Measurements from ENCODE around the gene C2CD4C.
"Not testable (repeated sequence)": the region's sequence is repeated elsewhere in the genome, so short reads cannot be mapped to it uniquely, and the experiment has no call there.

C2CD4C gene

GRCh38 chr19:416416-416815 is 7.5 kb upstream of the C2CD4C start:
- no peaks in the 10 kb centered on the region for H3K9me3 ChIP-seq (ENCODE audit: control insufficient read depth, low read length)
- no peaks in the 10 kb centered on the region for H3K36me3 ChIP-seq (ENCODE audit: control insufficient read depth, insufficient read depth, low read length)
- H3K4me3 ChIP-seq (ENCODE audit: insufficient read depth, low read depth, low read length, poor library complexity, severe bottlenecking): no peak overlapping the region
- no peaks in the 10 kb centered on the region for H3K27me3 ChIP-seq (replicated peaks; ENCODE audit: control insufficient read depth, insufficient read depth, low read length, poor library complexity, severe bottlenecking)
- no peak overlapping the region for H3K27ac ChIP-seq (ENCODE audit: insufficient read depth, low read length, poor library complexity, severe bottlenecking)
- no peaks in the 10 kb centered on the region for H3K4me1 ChIP-seq (ENCODE audit: control insufficient read depth, insufficient read depth, low read length, poor library complexity, severe bottlenecking)
- no peak for DNase-seq

- DNase-seq: no peak
- no peaks in the 10 kb centered on the region for H3K9me3 ChIP-seq (ENCODE audit: control insufficient read depth, low read length)
- H3K27ac ChIP-seq (ENCODE audit: insufficient read depth, low read length, poor library complexity, severe bottlenecking): no peak overlapping the region
- H3K36me3 ChIP-seq (ENCODE audit: control insufficient read depth, insufficient read depth, low read length): no peaks in the 10 kb centered on the region
- no peak overlapping the region for H3K4me3 ChIP-seq (ENCODE audit: insufficient read depth, low read depth, low read length, poor library complexity, severe bottlenecking)
- peaks cover 3% of the 10 kb centered on the region for H3K27me3 ChIP-seq (replicated peaks; ENCODE audit: control insufficient read depth, insufficient read depth, low read length, poor library complexity, severe bottlenecking)
- H3K4me1 ChIP-seq (ENCODE audit: control insufficient read depth, insufficient read depth, low read length, poor library complexity, severe bottlenecking): no peaks in the 10 kb centered on the region
Measured at GRCh38 chr19:415292-415691, 6.3 kb upstream of the C2CD4C start.

GRCh38 chr19:413756-414420 is 4.9 kb upstream of the C2CD4C start:
- peaks cover 6% of the 10 kb centered on the region for H3K27me3 ChIP-seq (replicated peaks; ENCODE audit: control insufficient read depth, insufficient read depth, low read length, poor library complexity, severe bottlenecking)
- no peak for DNase-seq

GRCh38 chr19:412356-413355 is 3.7 kb upstream of the C2CD4C start:
- Histone ChIP-seq H3K4me3 (ENCODE audit: insufficient read depth, low read depth, low read length, poor library complexity, severe bottlenecking) (no peak overlapping the region), H3K27ac (ENCODE audit: insufficient read depth, low read length, poor library complexity, severe bottlenecking) (no peak overlapping the region), H3K27me3 (replicated peaks; ENCODE audit: control insufficient read depth, insufficient read depth, low read length, poor library complexity, severe bottlenecking) (peaks cover 6% of the 10 kb centered on the region), H3K4me1 (ENCODE audit: control insufficient read depth, insufficient read depth, low read length, poor library complexity, severe bottlenecking) (peaks cover 18% of the 10 kb centered on the region), H3K36me3 (ENCODE audit: control insufficient read depth, insufficient read depth, low read length) (no peaks in the 10 kb centered on the region), H3K9me3 (ENCODE audit: control insufficient read depth, low read length) (no peaks in the 10 kb centered on the region)
- no peak for DNase-seq

More at GRCh38 chr19:413756-414420, 4.9 kb upstream of the C2CD4C start:
- Histone ChIP-seq H3K4me1 (ENCODE audit: control insufficient read depth, insufficient read depth, low read length, poor library complexity, severe bottlenecking) (peaks cover 9% of the 10 kb centered on the region), H3K27ac (ENCODE audit: insufficient read depth, low read length, poor library complexity, severe bottlenecking) (no peak overlapping the region), H3K36me3 (ENCODE audit: control insufficient read depth, insufficient read depth, low read length) (no peaks in the 10 kb centered on the region), H3K9me3 (ENCODE audit: control insufficient read depth, low read length) (no peaks in the 10 kb centered on the region), H3K4me3 (ENCODE audit: insufficient read depth, low read depth, low read length, poor library complexity, severe bottlenecking) (no peak overlapping the region)

- peaks cover 10% of the 10 kb centered on the region for H3K27me3 ChIP-seq (replicated peaks; ENCODE audit: control insufficient read depth, insufficient read depth, low read length, poor library complexity, severe bottlenecking)
- no peaks in the 10 kb centered on the region for H3K9me3 ChIP-seq (ENCODE audit: control insufficient read depth, low read length)
- H3K4me3 ChIP-seq (ENCODE audit: insufficient read depth, low read depth, low read length, poor library complexity, severe bottlenecking): no peak overlapping the region
- DNase-seq: no peak
- H3K27ac ChIP-seq (ENCODE audit: insufficient read depth, low read length, poor library complexity, severe bottlenecking): no peak overlapping the region
- H3K4me1 ChIP-seq (ENCODE audit: control insufficient read depth, insufficient read depth, low read length, poor library complexity, severe bottlenecking): peaks cover 18% of the 10 kb centered on the region
- no peaks in the 10 kb centered on the region for H3K36me3 ChIP-seq (ENCODE audit: control insufficient read depth, insufficient read depth, low read length)
Measured at GRCh38 chr19:411723-412355, 2.9 kb upstream of the C2CD4C start.

- Histone ChIP-seq H3K4me1 (ENCODE audit: control insufficient read depth, insufficient read depth, low read length, poor library complexity, severe bottlenecking) (peaks cover 18% of the 10 kb centered on the region), H3K27me3 (replicated peaks; ENCODE audit: control insufficient read depth, insufficient read depth, low read length, poor library complexity, severe bottlenecking) (peaks cover 11% of the 10 kb centered on the region)
- not testable (repeated sequence) for H3K36me3 ChIP-seq (ENCODE audit: control insufficient read depth, insufficient read depth, low read length); DNase-seq; H3K9me3 ChIP-seq (ENCODE audit: control insufficient read depth, low read length); H3K4me3 ChIP-seq (ENCODE audit: insufficient read depth, low read depth, low read length, poor library complexity, severe bottlenecking); H3K27ac ChIP-seq (ENCODE audit: insufficient read depth, low read length, poor library complexity, severe bottlenecking)
Measured at GRCh38 chr19:411121-411722, 2.3 kb upstream of the C2CD4C start.

GRCh38 chr19:410243-410781 is 1.4 kb upstream of the C2CD4C start:
- no peaks in the 10 kb centered on the region for H3K36me3 ChIP-seq (ENCODE audit: control insufficient read depth, insufficient read depth, low read length)
- peaks cover 11% of the 10 kb centered on the region for H3K27me3 ChIP-seq (replicated peaks; ENCODE audit: control insufficient read depth, insufficient read depth, low read length, poor library complexity, severe bottlenecking)

GRCh38 chr19:409516-410242 is 732 bp upstream of the C2CD4C start:
- DNase-seq: no peak
- Histone ChIP-seq H3K36me3 (ENCODE audit: control insufficient read depth, insufficient read depth, low read length) (no peaks in the 10 kb centered on the region), H3K27me3 (replicated peaks; ENCODE audit: control insufficient read depth, insufficient read depth, low read length, poor library complexity, severe bottlenecking) (peaks cover 11% of the 10 kb centered on the region), H3K4me3 (ENCODE audit: insufficient read depth, low read depth, low read length, poor library complexity, severe bottlenecking) (peak overlapping the region; percentile 48), H3K9me3 (ENCODE audit: control insufficient read depth, low read length) (no peaks in the 10 kb centered on the region), H3K27ac (ENCODE audit: insufficient read depth, low read length, poor library complexity, severe bottlenecking) (no peak overlapping the region), H3K4me1 (ENCODE audit: control insufficient read depth, insufficient read depth, low read length, poor library complexity, severe bottlenecking) (peaks cover 18% of the 10 kb centered on the region)

More at GRCh38 chr19:410243-410781, 1.4 kb upstream of the C2CD4C start:
- no peak for DNase-seq
- no peak overlapping the region for H3K4me3 ChIP-seq (ENCODE audit: insufficient read depth, low read depth, low read length, poor library complexity, severe bottlenecking)
- H3K9me3 ChIP-seq (ENCODE audit: control insufficient read depth, low read length): no peaks in the 10 kb centered on the region
- H3K27ac ChIP-seq (ENCODE audit: insufficient read depth, low read length, poor library complexity, severe bottlenecking): no peak overlapping the region
- H3K4me1 ChIP-seq (ENCODE audit: control insufficient read depth, insufficient read depth, low read length, poor library complexity, severe bottlenecking): peaks cover 18% of the 10 kb centered on the region

GRCh38 chr19:408441-408901 is 476 bp downstream of the C2CD4C start:
- H3K9me3 ChIP-seq (ENCODE audit: control insufficient read depth, low read length): no peaks in the 10 kb centered on the region
- peaks cover 18% of the 10 kb centered on the region for H3K4me1 ChIP-seq (ENCODE audit: control insufficient read depth, insufficient read depth, low read length, poor library complexity, severe bottlenecking)
- H3K4me3 ChIP-seq (ENCODE audit: insufficient read depth, low read depth, low read length, poor library complexity, severe bottlenecking): peak overlapping the region; percentile 48
- no peak for DNase-seq
- H3K36me3 ChIP-seq (ENCODE audit: control insufficient read depth, insufficient read depth, low read length): no peaks in the 10 kb centered on the region
- H3K27ac ChIP-seq (ENCODE audit: insufficient read depth, low read length, poor library complexity, severe bottlenecking): no peak overlapping the region
- H3K27me3 ChIP-seq (replicated peaks; ENCODE audit: control insufficient read depth, insufficient read depth, low read length, poor library complexity, severe bottlenecking): peaks cover 11% of the 10 kb centered on the region

Data from effector memory CD4-positive, alpha-beta T cell (primary cell).